ENCODE results near the gene SPATA21.
"Not testable (repeated sequence)": the region's sequence is repeated elsewhere in the genome, so short reads cannot be mapped to it uniquely, and the experiment has no call there.

SPATA21 gene

GRCh38 chr1:16376971-16377370 lies 60.3 kb downstream of the SPATA21 start:
- DNase-seq, result no peak

- DNase-seq, result no peak
Observed at GRCh38 chr1:16375521-16376340, 61.5 kb downstream of the SPATA21 start.

- DNase-seq, result no peak
Observed at GRCh38 chr1:16374266-16374665, 63.0 kb downstream of the SPATA21 start.

- DNase-seq, result no peak
Observed at GRCh38 chr1:16372535-16373285, 64.5 kb downstream of the SPATA21 start.

- DNase-seq, result no peak
Observed at GRCh38 chr1:16371725-16372124, 65.5 kb downstream of the SPATA21 start.

GRCh38 chr1:16369821-16370220 lies 67.4 kb downstream of the SPATA21 start:
- DNase-seq, result no peak

GRCh38 chr1:16367968-16368890 lies 69.0 kb downstream of the SPATA21 start:
- no peak for DNase-seq

- peak; percentile 40 for DNase-seq
Observed at GRCh38 chr1:16367258-16367967, 69.8 kb downstream of the SPATA21 start.

- DNase-seq, result peak; percentile 94
Observed at GRCh38 chr1:16366722-16367257, 70.4 kb downstream of the SPATA21 start, which contains the start of gene SZRD1. Gene SZRD1, plus strand, starts transcription at chr1:16367242. Its CDS starts 16 bp downstream, at chr1:16367258.

GRCh38 chr1:16365146-16365498 lies 72.1 kb downstream of the SPATA21 start:
- DNase-seq, result not testable (repeated sequence)

- no peak for DNase-seq
Observed at GRCh38 chr1:16356867-16357266, 80.4 kb downstream of the SPATA21 start.

- no peak for DNase-seq
Observed at GRCh38 chr1:16354619-16355018, 82.6 kb downstream of the SPATA21 start.

- no peak for DNase-seq
Observed at GRCh38 chr1:16352842-16353535, 84.2 kb downstream of the SPATA21 start.

- peak; percentile 39 for DNase-seq
Observed at GRCh38 chr1:16351994-16352841, 85.0 kb downstream of the SPATA21 start, which contains the start of gene FBXO42. Gene FBXO42, minus strand, starts transcription at chr1:16352480. Its CDS starts 37,062 bp downstream, at chr1:16315418.

GRCh38 chr1:16351456-16351993 lies 85.7 kb downstream of the SPATA21 start:
- no peak for DNase-seq

- DNase-seq, result no peak
Observed at GRCh38 chr1:16349847-16350406, 87.3 kb downstream of the SPATA21 start.

All from NCI-H524 treated with DMSO at 0.1 percent for 48 hours (cell line).